ENCODE results near the gene PNMA3. TPM values are rescaled to one million over a fixed set of nuclear protein-coding genes. Genes with fewer than 3 reads are reported as not detected.

Gene PNMA3
- total RNA-seq, 1 donor from 2014 or later: 32.8 TPM

DNA sequence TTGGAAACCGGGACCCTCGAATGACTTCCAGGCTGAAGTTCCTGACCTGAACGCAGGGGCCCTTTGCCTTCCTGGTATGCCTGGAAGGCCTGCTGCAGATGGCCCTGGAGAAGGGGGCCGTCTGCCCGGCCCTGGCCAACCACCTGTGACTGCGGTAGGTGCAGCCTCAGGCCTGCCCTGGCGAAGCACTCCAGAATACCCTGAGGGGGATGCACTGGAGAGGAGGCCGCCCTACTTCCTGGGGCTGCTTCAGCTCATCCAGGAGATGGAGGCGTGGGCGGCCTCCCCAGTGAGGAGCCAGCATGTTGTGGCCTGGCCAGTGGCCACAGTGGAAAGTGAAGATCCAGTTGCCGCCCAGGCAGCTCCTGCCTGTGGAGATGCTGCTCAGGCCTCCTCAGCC, 26.4 kb upstream of the PNMA3 start:
- H3K36me3 Mint-ChIP-seq (ENCODE audit: insufficient read depth): no peaks in the 10 kb centered on the region
- peaks cover 6% of the 10 kb centered on the region for H3K27me3 Mint-ChIP-seq
- TF ChIP-seq, protein P1, sequence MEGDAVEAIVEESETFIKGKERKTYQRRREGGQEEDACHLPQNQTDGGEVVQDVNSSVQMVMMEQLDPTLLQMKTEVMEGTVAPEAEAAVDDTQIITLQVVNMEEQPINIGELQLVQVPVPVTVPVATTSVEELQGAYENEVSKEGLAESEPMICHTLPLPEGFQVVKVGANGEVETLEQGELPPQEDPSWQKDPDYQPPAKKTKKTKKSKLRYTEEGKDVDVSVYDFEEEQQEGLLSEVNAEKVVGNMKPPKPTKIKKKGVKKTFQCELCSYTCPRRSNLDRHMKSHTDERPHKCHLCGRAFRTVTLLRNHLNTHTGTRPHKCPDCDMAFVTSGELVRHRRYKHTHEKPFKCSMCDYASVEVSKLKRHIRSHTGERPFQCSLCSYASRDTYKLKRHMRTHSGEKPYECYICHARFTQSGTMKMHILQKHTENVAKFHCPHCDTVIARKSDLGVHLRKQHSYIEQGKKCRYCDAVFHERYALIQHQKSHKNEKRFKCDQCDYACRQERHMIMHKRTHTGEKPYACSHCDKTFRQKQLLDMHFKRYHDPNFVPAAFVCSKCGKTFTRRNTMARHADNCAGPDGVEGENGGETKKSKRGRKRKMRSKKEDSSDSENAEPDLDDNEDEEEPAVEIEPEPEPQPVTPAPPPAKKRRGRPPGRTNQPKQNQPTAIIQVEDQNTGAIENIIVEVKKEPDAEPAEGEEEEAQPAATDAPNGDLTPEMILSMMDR (IDR thresholded peaks at IDR 0.05; ENCODE audit: unreplicated experiment): no peak
- DNase-seq (ENCODE audit: low spot score, unreplicated experiment): no peak
- H3K9me3 Mint-ChIP-seq (ENCODE audit: low read depth): peaks cover 19% of the 10 kb centered on the region
- H3K27ac Mint-ChIP-seq: no peak overlapping the region
- no peak overlapping the region for H3K4me3 Mint-ChIP-seq (ENCODE audit: low read depth)
- H3K4me1 Mint-ChIP-seq (ENCODE audit: low read depth): no peaks in the 10 kb centered on the region

DNA sequence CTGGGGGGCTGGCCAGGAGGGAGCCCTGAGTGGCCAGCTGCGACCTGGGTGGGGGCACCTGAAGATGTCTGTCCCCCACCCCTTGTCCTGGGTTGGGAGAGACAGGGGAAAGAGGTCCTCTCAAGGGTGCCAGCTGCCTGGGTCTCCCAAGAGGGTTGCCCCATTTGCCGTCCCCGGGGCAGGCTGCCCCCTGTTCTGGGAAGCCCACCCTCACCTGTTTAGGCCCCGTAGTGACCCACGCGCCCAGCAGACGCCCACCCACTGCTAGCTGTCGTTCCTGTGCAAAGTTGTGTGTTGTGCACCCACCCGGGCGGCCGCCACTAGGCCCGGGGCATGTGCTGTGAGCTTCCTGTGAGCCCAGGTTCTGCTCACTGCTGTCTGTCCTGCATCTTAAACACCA, 25.5 kb upstream of the PNMA3 start:
- Mint-ChIP-seq H3K4me1 (ENCODE audit: low read depth) (no peaks in the 10 kb centered on the region), H3K9me3 (ENCODE audit: low read depth) (peaks cover 17% of the 10 kb centered on the region), H3K27me3 (peaks cover 6% of the 10 kb centered on the region), H3K27ac (no peak overlapping the region), H3K36me3 (ENCODE audit: insufficient read depth) (no peaks in the 10 kb centered on the region), H3K4me3 (ENCODE audit: low read depth) (no peak overlapping the region)
- no peak for DNase-seq (ENCODE audit: low spot score, unreplicated experiment)
- TF ChIP-seq, protein P1 (IDR thresholded peaks at IDR 0.05; ENCODE audit: unreplicated experiment): no peak

DNA sequence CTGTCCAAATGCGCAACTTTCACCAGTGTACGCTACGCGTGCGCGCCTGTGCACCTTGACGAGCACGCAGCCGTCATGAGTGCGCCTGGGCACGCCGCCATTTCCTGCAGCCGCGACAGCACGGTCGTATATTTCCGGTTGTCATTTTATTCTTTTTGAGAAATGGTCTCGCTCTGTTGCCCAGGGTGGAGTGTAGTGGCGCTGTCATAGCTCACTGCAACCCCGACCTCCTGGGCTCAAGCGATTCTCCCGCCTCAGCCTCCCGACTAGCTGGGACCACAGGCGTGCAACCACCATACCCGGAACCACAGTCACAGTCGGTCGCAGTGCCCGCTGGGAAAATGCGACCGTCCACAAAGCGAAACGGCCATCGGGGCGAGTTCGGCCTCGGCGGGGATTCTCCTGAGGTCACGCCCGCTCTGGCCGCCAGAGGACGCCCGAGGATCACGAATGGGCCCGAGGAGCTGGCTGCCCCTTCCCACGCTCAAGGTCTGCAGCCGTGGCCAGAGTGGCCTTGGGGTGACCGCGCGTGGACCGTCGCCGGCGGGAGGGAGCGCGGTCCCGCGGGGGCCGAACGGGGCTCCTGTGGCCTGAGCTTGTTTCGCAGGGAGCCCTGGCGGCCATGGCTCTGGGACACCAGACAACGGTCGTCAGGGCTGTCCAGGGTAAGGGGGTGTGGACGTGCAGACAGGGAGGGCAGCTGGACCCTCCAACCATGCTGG, 23.7 kb upstream of the PNMA3 start:
- H3K4me3 Mint-ChIP-seq (ENCODE audit: low read depth): peak overlapping the region; percentile 21
- TF ChIP-seq, protein P1 (IDR thresholded peaks at IDR 0.05; ENCODE audit: unreplicated experiment): peak; percentile 83
- H3K27ac Mint-ChIP-seq: no peak overlapping the region
- peaks cover 15% of the 10 kb centered on the region for H3K9me3 Mint-ChIP-seq (ENCODE audit: low read depth)
- H3K4me1 Mint-ChIP-seq (ENCODE audit: low read depth): no peaks in the 10 kb centered on the region
- peak; percentile 61 for DNase-seq (ENCODE audit: low spot score, unreplicated experiment)
- no peaks in the 10 kb centered on the region for H3K36me3 Mint-ChIP-seq (ENCODE audit: insufficient read depth)
- peaks cover 6% of the 10 kb centered on the region for H3K27me3 Mint-ChIP-seq

DNA sequence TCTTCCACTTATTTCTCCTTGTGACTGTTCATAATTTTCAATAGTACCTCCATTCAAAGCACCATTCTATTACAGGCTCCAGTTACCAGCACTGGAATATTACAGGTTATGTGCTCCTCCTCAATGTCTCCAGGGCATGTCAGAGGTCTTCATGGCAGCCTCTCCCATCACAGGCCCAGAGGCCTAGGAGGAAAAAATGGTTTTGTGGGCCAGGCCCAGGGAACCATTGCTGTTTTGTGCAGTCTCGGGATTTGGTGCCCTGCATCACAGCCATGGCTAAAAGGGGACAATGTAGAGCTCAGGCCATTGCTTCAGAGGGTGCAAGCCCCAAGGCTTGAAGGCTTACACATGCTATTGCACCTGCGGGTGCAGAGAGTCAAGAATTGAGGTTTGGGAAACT, 7.2 kb upstream of the PNMA3 start:
- TF ChIP-seq, protein P1 (IDR thresholded peaks at IDR 0.05; ENCODE audit: unreplicated experiment): no peak
- no peak overlapping the region for H3K27ac Mint-ChIP-seq
- H3K36me3 Mint-ChIP-seq (ENCODE audit: insufficient read depth): peaks cover 3% of the 10 kb centered on the region
- no peak for DNase-seq (ENCODE audit: low spot score, unreplicated experiment)
- peaks cover 44% of the 10 kb centered on the region for H3K9me3 Mint-ChIP-seq (ENCODE audit: low read depth)
- peaks cover 3% of the 10 kb centered on the region for H3K27me3 Mint-ChIP-seq
- H3K4me1 Mint-ChIP-seq (ENCODE audit: low read depth): no peaks in the 10 kb centered on the region
- no peak overlapping the region for H3K4me3 Mint-ChIP-seq (ENCODE audit: low read depth)

GRCh38 chrX:153052534-153052933, 3.7 kb upstream of the PNMA3 start:
- no peak for DNase-seq (ENCODE audit: low spot score, unreplicated experiment)
- H3K27ac Mint-ChIP-seq: no peak overlapping the region
- TF ChIP-seq, protein P1 (IDR thresholded peaks at IDR 0.05; ENCODE audit: unreplicated experiment): no peak
- H3K9me3 Mint-ChIP-seq (ENCODE audit: low read depth): peaks cover 31% of the 10 kb centered on the region
- peaks cover 5% of the 10 kb centered on the region for H3K36me3 Mint-ChIP-seq (ENCODE audit: insufficient read depth)
- H3K4me3 Mint-ChIP-seq (ENCODE audit: low read depth): no peak overlapping the region
- peaks cover 3% of the 10 kb centered on the region for H3K27me3 Mint-ChIP-seq
- peaks cover 6% of the 10 kb centered on the region for H3K4me1 Mint-ChIP-seq (ENCODE audit: low read depth)

Data from progenitor cell of endocrine pancreas (in vitro differentiated cells).